Loucy (cell line): ENCODE results near the gene PLPP3.

Experiments used
- CTCF ChIP-seq: fragments of 200-600 bp; sonication (generic); conservative IDR thresholded peaks from 2 replicates; pipeline ENCODE4 v1.5.1; 2014; ENCODE audit warnings: mild to moderate bottlenecking, antibody characterized with exemption, low read length
- EZH2phosphoT487 ChIP-seq: fragments of 200-600 bp; IDR thresholded peaks from 2 replicates; pipeline ENCODE4 v1.6.1; 2018; ENCODE audit warnings: antibody characterized with exemption, mild to moderate bottlenecking, moderate library complexity, borderline replicate concordance

- TF ChIP-seq CTCF, result no peak
- TF ChIP-seq EZH2phosphoT487, result no peak
These were observed 1.4 kb upstream of the PLPP3 start for GRCh38 chr1:56580771-56581170.
